Liver (tissue), 9 donors: Measurements from ENCODE around the gene MARK2. TPM values are rescaled to one million over a fixed set of nuclear protein-coding genes. Genes with fewer than 3 reads are reported as not detected.

Experiments
- DNase-seq: peaks from one replicate; pipeline ENCODE4 v3.0.0-alpha.2; 2017; ENCODE audit warnings: low spot score
- H3K27ac ChIP-seq, 2 donors: one replicate each; pipeline ENCODE4 v1.7.0; 2013; ENCODE audit warnings: inconsistent platforms in 2 of 2, low read length in 2 of 2, control low read depth in 1 of 2, low read depth in 1 of 2, mild to moderate bottlenecking in 1 of 2
- H3K27me3 ChIP-seq, 4 donors: one replicate each; pipeline versions ENCODE4 v1.6.1 to v1.7.0; 2013; ENCODE audit warnings: low read length in 3 of 4, inconsistent platforms in 1 of 4, mild to moderate bottlenecking in 1 of 4, moderate library complexity in 1 of 4; ENCODE audit not compliant: control insufficient read depth in 4 of 4, insufficient read depth in 4 of 4
- H3K36me3 ChIP-seq, 4 donors: one replicate each; pipeline versions ENCODE4 v1.6.1 to v1.7.0; 2013; ENCODE audit warnings: low read length in 3 of 4, mild to moderate bottlenecking in 3 of 4, low read depth in 1 of 4, moderate library complexity in 1 of 4; ENCODE audit not compliant: control insufficient read depth in 4 of 4, insufficient read depth in 3 of 4
- H3K4me1 ChIP-seq, 4 donors: one replicate each; pipeline versions ENCODE4 v1.6.1 to v1.7.0; 2013; ENCODE audit warnings: low read length in 3 of 4, mild to moderate bottlenecking in 3 of 4, moderate library complexity in 1 of 4; ENCODE audit not compliant: control insufficient read depth in 4 of 4, insufficient read depth in 4 of 4
- H3K4me3 ChIP-seq, 3 donors: one replicate each; pipeline versions ENCODE4 v1.6.1 to v1.7.0; 2013; ENCODE audit warnings: low read length in 3 of 3, control low read depth in 1 of 3, low read depth in 1 of 3, mild to moderate bottlenecking in 1 of 3
- H3K9ac ChIP-seq, 2 donors: one replicate each; pipeline ENCODE4 v1.7.0; 2013; ENCODE audit warnings: low read length in 2 of 2, mild to moderate bottlenecking in 2 of 2, moderate library complexity in 2 of 2, control low read depth in 1 of 2, low read depth in 1 of 2
- H3K9me3 ChIP-seq, 4 donors: one replicate each; pipeline versions ENCODE4 v1.6.1 to v1.7.0; 2013; ENCODE audit warnings: low read length in 3 of 4; ENCODE audit not compliant: control insufficient read depth in 4 of 4
- ATF3 ChIP-seq: IDR thresholded peaks from 2 replicates; pipeline ENCODE4 v1.6.1; 2016; ENCODE audit warnings: antibody characterized with exemption
- EGR1 ChIP-seq, 2 donors: IDR thresholded peaks; 2 replicates each; pipeline ENCODE4 v1.6.1; 2016 to 2018; ENCODE audit warnings: antibody characterized with exemption in 2 of 2, low read depth in 2 of 2
- FOXA1 ChIP-seq: IDR thresholded peaks from 2 replicates; pipeline ENCODE4 v1.6.1; 2016; ENCODE audit warnings: antibody characterized with exemption
- FOXA2 ChIP-seq: IDR thresholded peaks from 2 replicates; pipeline ENCODE4 v1.6.1; 2016; ENCODE audit warnings: antibody characterized with exemption
- GABPA ChIP-seq, 2 donors: IDR thresholded peaks in 1 of 2; conservative IDR thresholded peaks in 1 of 2; 2 replicates each; pipeline ENCODE4 v1.6.1; 2016; ENCODE audit warnings: antibody characterized with exemption in 2 of 2, mild to moderate bottlenecking in 1 of 2, moderate library complexity in 1 of 2
- HNF4A ChIP-seq, 2 donors: conservative IDR thresholded peaks; 2 replicates each; pipeline ENCODE4 v1.6.1; 2016; ENCODE audit warnings: antibody characterized with exemption in 2 of 2, mild to moderate bottlenecking in 2 of 2
- HNF4G ChIP-seq: IDR thresholded peaks from 2 replicates; pipeline ENCODE4 v1.6.1; 2016; ENCODE audit warnings: antibody characterized with exemption
- JUND ChIP-seq, 2 donors: IDR thresholded peaks; 2 replicates each; pipeline ENCODE4 v1.6.1; 2016; ENCODE audit warnings: antibody characterized with exemption in 2 of 2
- NR2F2 ChIP-seq: IDR thresholded peaks from 2 replicates; pipeline ENCODE4 v1.6.1; 2016; ENCODE audit warnings: antibody characterized with exemption
- RAD21 ChIP-seq, 2 donors: IDR thresholded peaks; 2 replicates each; pipeline ENCODE4 v1.6.1; 2016; ENCODE audit warnings: antibody characterized with exemption in 2 of 2, mild to moderate bottlenecking in 2 of 2
- RXRA ChIP-seq, 2 donors: IDR thresholded peaks; 2 replicates each; pipeline ENCODE4 v1.6.1; 2017 to 2018; ENCODE audit warnings: antibody characterized with exemption in 2 of 2, mild to moderate bottlenecking in 1 of 2
- SP1 ChIP-seq: IDR thresholded peaks from 2 replicates; pipeline ENCODE4 v1.6.1; 2018; ENCODE audit warnings: antibody characterized with exemption, mild to moderate bottlenecking
- TAF1 ChIP-seq: conservative IDR thresholded peaks from 2 replicates; pipeline ENCODE4 v1.6.1; 2016; ENCODE audit warnings: antibody characterized with exemption, mild to moderate bottlenecking
- YY1 ChIP-seq: IDR thresholded peaks from 2 replicates; pipeline ENCODE4 v1.6.1; 2016; ENCODE audit warnings: antibody characterized with exemption, mild to moderate bottlenecking
- WGBS: extraction: QIAGEN DNeasy Blood & Tissue Kit; methylation state at CpG from one replicate; pipeline ENCODE4 v1.1.7; 2013; 5-methylcytosine and 5-hydroxymethylcytosine counted together
- polyA plus RNA-seq, 2 donors: library from polyadenylated mRNA; stranded (reverse) in 1 of 2; unstranded in 1 of 2; fragments of 200-250 nt in 1 of 2; fragments of >200 nt in 1 of 2; fragmentation: Nextera tagmentation in 1 of 2; extraction: Ambion mirVana in 1 of 2; gene quantifications; one replicate each; pipeline versions ENCODE4 v1.2.1 to v1.2.3, GENCODE V29; 2013 to 2015
- total RNA-seq, 2 donors: library from RNA; depleted of rRNA; stranded (reverse); fragments of >200 nt; gene quantifications; one replicate each; pipeline ENCODE4 v1.2.3, GENCODE V29; 2014
- TF ChIP-seq, protein P1 (sequence below): IDR thresholded peaks from 2 replicates; pipeline ENCODE4 v1.6.1; 2016; ENCODE audit warnings: antibody characterized with exemption
- TF ChIP-seq, protein P2 (sequence below): IDR thresholded peaks from 2 replicates; pipeline ENCODE4 v1.6.1; 2016; ENCODE audit warnings: antibody characterized with exemption, mild to moderate bottlenecking
- TF ChIP-seq, protein P3 (sequence below): IDR thresholded peaks from 2 replicates; pipeline ENCODE4 v1.6.1; 2016; ENCODE audit warnings: antibody characterized with exemption
- TF ChIP-seq, protein P4 (sequence below): fragments of 150-350 bp; IDR thresholded peaks from 2 replicates; pipeline ENCODE4 v1.5.1; 2017; ENCODE audit warnings: improper control_type of control experiment, low read depth, low read length; ENCODE audit not compliant: missing input control
- donor health status: healthy.
- donor health status: healthy.
- donor health status: healthy.
- donor health status: healthy.
- donor health status: healthy.

MARK2 gene
- total and polyA plus RNA-seq, 4 donors, result 3.4 to 11.6 (median 8.0) TPM

DNA sequence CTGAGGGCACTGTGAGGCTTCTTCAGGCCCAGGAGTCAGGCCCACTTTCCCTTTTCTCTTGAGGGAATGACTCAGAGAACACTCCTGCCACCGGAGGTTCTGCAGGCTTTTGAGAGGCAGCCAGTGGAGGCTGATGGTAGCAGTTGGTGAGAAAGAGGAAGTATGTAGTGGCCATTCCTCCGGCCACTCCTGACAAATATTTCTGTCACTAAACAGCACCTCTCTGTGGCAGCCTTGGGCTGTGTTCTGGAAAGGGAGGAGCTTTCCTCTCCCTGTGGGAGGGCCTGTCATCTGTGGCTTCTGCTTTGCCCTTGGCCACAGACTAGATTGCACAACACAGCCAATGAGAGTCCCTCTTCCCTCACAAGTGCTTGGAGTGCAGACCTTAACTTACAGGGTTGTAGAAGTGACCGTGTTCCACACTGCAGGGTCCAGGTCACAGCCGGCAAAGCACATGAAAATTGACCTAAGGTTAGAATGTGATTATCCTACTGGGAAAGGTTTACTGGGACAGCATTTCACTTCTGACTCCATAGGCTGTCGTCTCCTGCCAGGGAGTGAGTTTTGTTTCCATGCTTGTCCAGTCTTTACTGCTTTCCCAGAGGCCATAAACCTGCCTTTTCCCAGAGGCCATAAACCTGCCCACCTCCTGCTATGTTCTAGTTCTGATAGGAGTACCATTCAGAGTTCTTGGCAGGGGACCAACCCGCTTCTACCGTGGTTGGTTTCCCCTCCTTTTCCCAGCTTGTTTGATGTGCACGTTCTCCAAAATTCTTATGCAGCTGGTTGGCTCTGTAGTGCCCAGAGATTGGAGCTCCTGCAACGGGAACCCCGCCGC, 33.3 kb downstream of the MARK2 start:
- peak overlapping the region in 1 of 2 donors; percentile 54 for H3K9ac ChIP-seq
- no peaks in the 10 kb centered on the region for H3K36me3 ChIP-seq
- peaks cover 7 to 46% (median 37%) of the 10 kb centered on the region in 4 donors for H3K4me1 ChIP-seq
- peak; percentile 93 to 98 for TF ChIP-seq HNF4A (conservative IDR thresholded peaks at IDR 0.05)
- TF ChIP-seq RAD21 (IDR thresholded peaks at IDR 0.05), result peak; percentile 90 to 91
- no peak for TF ChIP-seq ATF3
- TF ChIP-seq EGR1 (IDR thresholded peaks at IDR 0.05; ENCODE audit: low read depth in 2 of 2), result peak in 1 of 2 donors; percentile 33
- peak; percentile 90 for TF ChIP-seq YY1
- peak; percentile 16 to 76 for TF ChIP-seq GABPA (IDR thresholded peaks at IDR 0.05 in 1 of 2, conservative IDR thresholded peaks at IDR 0.05 in 1 of 2)
- TF ChIP-seq FOXA1, result peak; percentile 69
- TF ChIP-seq, protein P1, sequence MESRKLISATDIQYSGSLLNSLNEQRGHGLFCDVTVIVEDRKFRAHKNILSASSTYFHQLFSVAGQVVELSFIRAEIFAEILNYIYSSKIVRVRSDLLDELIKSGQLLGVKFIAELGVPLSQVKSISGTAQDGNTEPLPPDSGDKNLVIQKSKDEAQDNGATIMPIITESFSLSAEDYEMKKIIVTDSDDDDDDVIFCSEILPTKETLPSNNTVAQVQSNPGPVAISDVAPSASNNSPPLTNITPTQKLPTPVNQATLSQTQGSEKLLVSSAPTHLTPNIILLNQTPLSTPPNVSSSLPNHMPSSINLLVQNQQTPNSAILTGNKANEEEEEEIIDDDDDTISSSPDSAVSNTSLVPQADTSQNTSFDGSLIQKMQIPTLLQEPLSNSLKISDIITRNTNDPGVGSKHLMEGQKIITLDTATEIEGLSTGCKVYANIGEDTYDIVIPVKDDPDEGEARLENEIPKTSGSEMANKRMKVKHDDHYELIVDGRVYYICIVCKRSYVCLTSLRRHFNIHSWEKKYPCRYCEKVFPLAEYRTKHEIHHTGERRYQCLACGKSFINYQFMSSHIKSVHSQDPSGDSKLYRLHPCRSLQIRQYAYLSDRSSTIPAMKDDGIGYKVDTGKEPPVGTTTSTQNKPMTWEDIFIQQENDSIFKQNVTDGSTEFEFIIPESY, result no peak
- peak; percentile 88 for TF ChIP-seq NR2F2
- peak; percentile 82 for TF ChIP-seq TAF1
- TF ChIP-seq FOXA2, result peak; percentile 70
- TF ChIP-seq, protein P2, sequence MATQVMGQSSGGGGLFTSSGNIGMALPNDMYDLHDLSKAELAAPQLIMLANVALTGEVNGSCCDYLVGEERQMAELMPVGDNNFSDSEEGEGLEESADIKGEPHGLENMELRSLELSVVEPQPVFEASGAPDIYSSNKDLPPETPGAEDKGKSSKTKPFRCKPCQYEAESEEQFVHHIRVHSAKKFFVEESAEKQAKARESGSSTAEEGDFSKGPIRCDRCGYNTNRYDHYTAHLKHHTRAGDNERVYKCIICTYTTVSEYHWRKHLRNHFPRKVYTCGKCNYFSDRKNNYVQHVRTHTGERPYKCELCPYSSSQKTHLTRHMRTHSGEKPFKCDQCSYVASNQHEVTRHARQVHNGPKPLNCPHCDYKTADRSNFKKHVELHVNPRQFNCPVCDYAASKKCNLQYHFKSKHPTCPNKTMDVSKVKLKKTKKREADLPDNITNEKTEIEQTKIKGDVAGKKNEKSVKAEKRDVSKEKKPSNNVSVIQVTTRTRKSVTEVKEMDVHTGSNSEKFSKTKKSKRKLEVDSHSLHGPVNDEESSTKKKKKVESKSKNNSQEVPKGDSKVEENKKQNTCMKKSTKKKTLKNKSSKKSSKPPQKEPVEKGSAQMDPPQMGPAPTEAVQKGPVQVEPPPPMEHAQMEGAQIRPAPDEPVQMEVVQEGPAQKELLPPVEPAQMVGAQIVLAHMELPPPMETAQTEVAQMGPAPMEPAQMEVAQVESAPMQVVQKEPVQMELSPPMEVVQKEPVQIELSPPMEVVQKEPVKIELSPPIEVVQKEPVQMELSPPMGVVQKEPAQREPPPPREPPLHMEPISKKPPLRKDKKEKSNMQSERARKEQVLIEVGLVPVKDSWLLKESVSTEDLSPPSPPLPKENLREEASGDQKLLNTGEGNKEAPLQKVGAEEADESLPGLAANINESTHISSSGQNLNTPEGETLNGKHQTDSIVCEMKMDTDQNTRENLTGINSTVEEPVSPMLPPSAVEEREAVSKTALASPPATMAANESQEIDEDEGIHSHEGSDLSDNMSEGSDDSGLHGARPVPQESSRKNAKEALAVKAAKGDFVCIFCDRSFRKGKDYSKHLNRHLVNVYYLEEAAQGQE, result peak; percentile 81
- TF ChIP-seq, protein P3, sequence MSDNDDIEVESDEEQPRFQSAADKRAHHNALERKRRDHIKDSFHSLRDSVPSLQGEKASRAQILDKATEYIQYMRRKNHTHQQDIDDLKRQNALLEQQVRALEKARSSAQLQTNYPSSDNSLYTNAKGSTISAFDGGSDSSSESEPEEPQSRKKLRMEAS, result peak; percentile 88
- TF ChIP-seq RXRA (IDR thresholded peaks at IDR 0.05), result peak; percentile 95 to 97
- TF ChIP-seq HNF4G, result peak; percentile 79
- TF ChIP-seq SP1, result peak; percentile 94
- peak; percentile 73 to 74 for TF ChIP-seq JUND (IDR thresholded peaks at IDR 0.05)
- TF ChIP-seq, protein P4, sequence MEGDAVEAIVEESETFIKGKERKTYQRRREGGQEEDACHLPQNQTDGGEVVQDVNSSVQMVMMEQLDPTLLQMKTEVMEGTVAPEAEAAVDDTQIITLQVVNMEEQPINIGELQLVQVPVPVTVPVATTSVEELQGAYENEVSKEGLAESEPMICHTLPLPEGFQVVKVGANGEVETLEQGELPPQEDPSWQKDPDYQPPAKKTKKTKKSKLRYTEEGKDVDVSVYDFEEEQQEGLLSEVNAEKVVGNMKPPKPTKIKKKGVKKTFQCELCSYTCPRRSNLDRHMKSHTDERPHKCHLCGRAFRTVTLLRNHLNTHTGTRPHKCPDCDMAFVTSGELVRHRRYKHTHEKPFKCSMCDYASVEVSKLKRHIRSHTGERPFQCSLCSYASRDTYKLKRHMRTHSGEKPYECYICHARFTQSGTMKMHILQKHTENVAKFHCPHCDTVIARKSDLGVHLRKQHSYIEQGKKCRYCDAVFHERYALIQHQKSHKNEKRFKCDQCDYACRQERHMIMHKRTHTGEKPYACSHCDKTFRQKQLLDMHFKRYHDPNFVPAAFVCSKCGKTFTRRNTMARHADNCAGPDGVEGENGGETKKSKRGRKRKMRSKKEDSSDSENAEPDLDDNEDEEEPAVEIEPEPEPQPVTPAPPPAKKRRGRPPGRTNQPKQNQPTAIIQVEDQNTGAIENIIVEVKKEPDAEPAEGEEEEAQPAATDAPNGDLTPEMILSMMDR, result peak; percentile 67
- 18% methylated on average over 11 of the region's 11 CpGs for WGBS
- peak; percentile 64 for DNase-seq
- H3K9me3 ChIP-seq, result no peaks in the 10 kb centered on the region
- no peak overlapping the region for H3K4me3 ChIP-seq
- H3K27ac ChIP-seq, result peak overlapping the region; percentile 65 to 74
- H3K27me3 ChIP-seq, result no peaks in the 10 kb centered on the region
